ACC112 (cell line): Measurements from ENCODE around the gene PRKCE.

Experiments
- H2AFZ ChIP-seq: fragments of 200-600 bp; sonication (generic); one replicate; pipeline ENCODE4 v1.6.0; 2017; ENCODE audit warnings: antibody characterized with exemption, low read length; ENCODE audit not compliant: unreplicated experiment
- H3K27ac ChIP-seq: fragments of 200-600 bp; sonication (generic); 2 replicates; pipeline ENCODE4 v1.5.1; 2014; ENCODE audit warnings: low read depth, mild to moderate bottlenecking, antibody characterized with exemption, low read length, moderate library complexity
- H3K27me3 ChIP-seq: fragments of 200-600 bp; sonication (generic); 2 replicates; pipeline ENCODE4 v1.6.1; 2014; ENCODE audit warnings: mild to moderate bottlenecking, antibody characterized with exemption, low read length, moderate library complexity, mixed read lengths; ENCODE audit not compliant: insufficient read depth
- H3K36me3 ChIP-seq: fragments of 200-600 bp; sonication (generic); 2 replicates; pipeline ENCODE4 v1.6.1; 2016; ENCODE audit warnings: mild to moderate bottlenecking, antibody characterized with exemption, low read length, moderate library complexity, mixed read lengths; ENCODE audit not compliant: insufficient read depth
- H3K4me1 ChIP-seq: fragments of 200-600 bp; sonication (generic); one replicate; pipeline ENCODE4 v1.6.1; 2016; ENCODE audit warnings: low read length, mixed read lengths; ENCODE audit not compliant: insufficient read depth, unreplicated experiment, control insufficient read depth
- H3K4me3 ChIP-seq: fragments of 200-600 bp; sonication (generic); 2 replicates; pipeline ENCODE4 v1.5.1; 2014; ENCODE audit warnings: mild to moderate bottlenecking, low read depth, low read length
- H3K79me2 ChIP-seq: fragments of 200-600 bp; sonication (generic); one replicate; pipeline ENCODE4 v1.6.0; 2016; ENCODE audit warnings: low read length; ENCODE audit not compliant: control insufficient read depth, unreplicated experiment, insufficient read depth

Gene PRKCE

GRCh38 chr2:45793305-45793962 lies 142.0 kb downstream of the PRKCE start:
- peaks cover 4% of the 10 kb centered on the region for H3K79me2 ChIP-seq

GRCh38 chr2:45794134-45794617 lies 142.7 kb downstream of the PRKCE start:
- H3K27me3 ChIP-seq: no peaks in the 10 kb centered on the region
- H3K27ac ChIP-seq: no peak overlapping the region
- peaks cover 4% of the 10 kb centered on the region for H3K79me2 ChIP-seq
- no peaks in the 10 kb centered on the region for H3K36me3 ChIP-seq
- no peak overlapping the region for H3K4me3 ChIP-seq
- H3K4me1 ChIP-seq: no peaks in the 10 kb centered on the region
- no peak overlapping the region for H2AFZ ChIP-seq

More at GRCh38 chr2:45793305-45793962, 142.0 kb downstream of the PRKCE start:
- Histone ChIP-seq H3K4me1 (no peaks in the 10 kb centered on the region), H3K27ac (no peak overlapping the region), H3K36me3 (no peaks in the 10 kb centered on the region), H3K4me3 (no peak overlapping the region), H2AFZ (no peak overlapping the region), H3K27me3 (no peaks in the 10 kb centered on the region)

DNA sequence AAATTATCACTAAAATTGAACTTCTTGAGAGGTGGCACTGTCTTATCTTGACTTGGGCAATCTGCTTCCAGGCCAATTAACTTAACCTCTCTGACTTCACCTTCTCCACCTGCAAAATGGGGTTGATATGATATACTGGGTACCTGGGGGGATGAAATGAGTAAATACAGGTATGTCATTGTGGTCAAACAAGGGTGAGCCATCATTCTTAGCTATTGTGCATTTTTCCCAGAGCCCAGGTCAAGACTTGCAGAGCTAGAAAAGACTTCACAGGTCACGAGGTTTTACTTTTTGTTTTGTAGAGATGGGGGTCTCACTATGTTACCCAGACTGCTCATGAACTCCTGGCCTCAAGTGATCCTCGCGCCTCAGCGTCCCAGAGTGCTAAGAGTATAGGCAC lies 145.0 kb downstream of the PRKCE start:
- no peaks in the 10 kb centered on the region for H3K36me3 ChIP-seq
- H3K27ac ChIP-seq: no peak overlapping the region
- no peak overlapping the region for H3K4me3 ChIP-seq
- no peaks in the 10 kb centered on the region for H3K4me1 ChIP-seq
- no peaks in the 10 kb centered on the region for H3K27me3 ChIP-seq
- no peak overlapping the region for H2AFZ ChIP-seq
- H3K79me2 ChIP-seq: peaks cover 4% of the 10 kb centered on the region

DNA sequence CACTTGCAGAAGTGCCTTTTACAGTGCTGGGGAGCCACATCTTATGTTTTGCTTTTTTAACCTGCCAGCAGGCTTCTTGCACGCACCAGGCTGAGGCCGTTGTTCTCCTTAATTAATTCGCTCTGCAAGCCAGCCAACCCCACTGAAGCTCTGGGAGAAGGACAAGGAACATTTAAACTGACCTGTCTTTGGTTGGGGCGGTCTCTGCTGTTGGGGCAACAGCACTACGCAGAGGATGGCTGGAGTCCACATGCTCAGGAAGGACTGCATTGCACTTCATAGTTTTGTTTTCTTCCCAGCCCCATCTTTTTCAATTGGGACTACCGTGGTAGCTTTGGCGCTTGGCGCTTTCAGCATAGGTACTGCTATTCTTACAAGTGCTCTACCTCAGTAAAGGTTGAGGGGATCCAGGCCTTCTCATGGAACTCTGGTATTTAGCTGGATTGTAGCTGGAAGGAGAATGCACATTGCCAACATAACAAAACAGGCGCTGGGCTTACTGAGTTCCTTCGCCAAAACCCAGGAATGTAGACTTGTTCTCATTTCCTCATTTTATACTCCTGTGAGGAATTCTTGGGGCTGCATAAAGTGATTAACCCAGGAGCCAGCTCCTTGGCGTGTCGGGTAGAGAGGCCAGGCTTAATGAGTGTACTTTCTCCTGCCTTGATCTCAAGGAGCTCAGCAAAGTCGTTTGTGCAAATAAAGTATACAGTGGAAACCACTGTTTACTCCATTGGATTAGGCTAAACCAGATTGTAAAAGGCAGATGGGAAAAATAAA lies 146.2 kb downstream of the PRKCE start:
- no peak overlapping the region for H3K4me3 ChIP-seq
- no peak overlapping the region for H3K27ac ChIP-seq
- peaks cover 4% of the 10 kb centered on the region for H3K79me2 ChIP-seq
- H2AFZ ChIP-seq: no peak overlapping the region
- no peaks in the 10 kb centered on the region for H3K36me3 ChIP-seq
- no peaks in the 10 kb centered on the region for H3K4me1 ChIP-seq
- no peaks in the 10 kb centered on the region for H3K27me3 ChIP-seq

GRCh38 chr2:45799679-45800381 lies 148.4 kb downstream of the PRKCE start:
- no peaks in the 10 kb centered on the region for H3K36me3 ChIP-seq
- H3K79me2 ChIP-seq: peaks cover 7% of the 10 kb centered on the region
- no peak overlapping the region for H3K4me3 ChIP-seq
- no peaks in the 10 kb centered on the region for H3K27me3 ChIP-seq
- H3K27ac ChIP-seq: no peak overlapping the region
- H2AFZ ChIP-seq: no peak overlapping the region
- H3K4me1 ChIP-seq: no peaks in the 10 kb centered on the region

DNA sequence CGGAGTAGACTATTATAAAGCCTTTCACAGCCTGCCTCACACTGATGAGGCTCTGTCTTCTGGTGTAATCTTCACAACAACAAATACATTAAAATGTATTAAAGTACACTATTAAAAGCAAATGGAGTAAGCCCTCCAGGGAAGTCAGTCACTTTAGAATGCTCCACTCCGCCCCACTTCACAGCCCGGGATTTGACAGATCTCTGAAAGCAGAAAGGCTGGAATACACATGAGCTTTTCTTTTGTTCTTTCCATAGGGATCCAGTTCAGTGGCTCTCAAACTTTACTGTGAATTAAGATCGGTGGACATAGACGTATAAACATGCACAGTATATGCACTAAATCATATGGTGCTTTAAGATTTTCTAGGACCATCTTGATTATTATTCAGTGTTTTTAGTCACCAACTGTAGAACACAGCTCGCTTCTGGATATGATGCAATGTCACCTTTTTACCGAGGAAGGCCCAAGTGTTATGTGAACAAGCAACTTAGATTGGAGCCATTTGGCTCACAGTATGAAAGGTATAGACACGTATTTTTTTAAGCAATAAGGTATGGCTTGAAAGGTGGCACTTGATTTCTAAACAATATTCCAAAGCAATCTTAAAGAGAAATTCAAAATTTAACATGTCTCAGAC lies 151.1 kb downstream of the PRKCE start:
- H3K79me2 ChIP-seq: peaks cover 3% of the 10 kb centered on the region
- no peak overlapping the region for H3K4me3 ChIP-seq
- no peaks in the 10 kb centered on the region for H3K4me1 ChIP-seq
- H3K27me3 ChIP-seq: no peaks in the 10 kb centered on the region
- H3K27ac ChIP-seq: no peak overlapping the region
- H3K36me3 ChIP-seq: no peaks in the 10 kb centered on the region
- H2AFZ ChIP-seq: no peak overlapping the region

DNA sequence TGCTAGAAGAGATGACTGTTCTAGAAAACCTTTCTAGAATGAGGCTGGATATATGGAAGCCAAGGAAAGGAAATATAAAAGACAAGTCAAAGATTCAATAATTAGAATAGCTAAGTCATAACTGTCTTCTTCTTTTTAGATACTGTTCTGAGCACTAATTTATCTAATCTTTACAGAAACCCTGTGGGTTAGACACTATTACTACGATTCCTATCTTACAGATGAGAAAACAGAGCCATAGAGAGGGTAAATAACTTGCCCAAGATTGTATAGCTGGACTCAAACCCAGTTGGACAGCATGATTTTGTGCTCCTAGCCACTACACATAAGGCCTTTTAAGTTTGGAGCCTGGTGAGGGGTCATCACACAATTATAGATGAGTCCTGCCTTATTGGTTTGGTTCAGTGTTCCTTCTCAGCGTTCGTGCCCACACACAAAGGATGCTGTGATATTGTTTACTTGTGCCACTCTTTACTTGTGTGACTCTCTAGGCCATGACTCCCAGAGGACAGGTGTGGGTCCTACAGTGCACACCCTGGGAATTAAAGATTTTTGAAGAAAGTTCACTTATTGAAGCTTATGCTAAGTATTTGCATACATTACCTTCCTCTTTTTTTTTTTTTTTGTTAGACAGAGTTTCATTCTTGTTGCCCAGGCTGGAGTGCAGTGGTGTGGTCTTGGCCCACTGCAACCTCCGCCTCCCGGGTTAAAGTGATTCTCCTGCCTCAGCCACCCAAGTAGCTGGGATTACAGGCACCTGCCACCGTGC lies 153.7 kb downstream of the PRKCE start:
- Histone ChIP-seq H2AFZ (no peak overlapping the region), H3K4me1 (no peaks in the 10 kb centered on the region), H3K27ac (no peak overlapping the region), H3K4me3 (no peak overlapping the region), H3K36me3 (no peaks in the 10 kb centered on the region), H3K79me2 (peaks cover 3% of the 10 kb centered on the region), H3K27me3 (no peaks in the 10 kb centered on the region)

GRCh38 chr2:45806563-45807358 lies 155.3 kb downstream of the PRKCE start:
- Histone ChIP-seq H3K4me3 (no peak overlapping the region), H3K27ac (no peak overlapping the region), H2AFZ (no peak overlapping the region), H3K36me3 (no peaks in the 10 kb centered on the region), H3K79me2 (peaks cover 3% of the 10 kb centered on the region), H3K4me1 (peaks cover under 1% of the 10 kb centered on the region), H3K27me3 (no peaks in the 10 kb centered on the region)

GRCh38 chr2:45808294-45808800 lies 156.9 kb downstream of the PRKCE start:
- H3K4me3 ChIP-seq: no peak overlapping the region
- no peak overlapping the region for H3K27ac ChIP-seq
- peaks cover 15% of the 10 kb centered on the region for H3K4me1 ChIP-seq
- H3K79me2 ChIP-seq: peaks cover 1% of the 10 kb centered on the region
- no peaks in the 10 kb centered on the region for H3K27me3 ChIP-seq
- H3K36me3 ChIP-seq: no peaks in the 10 kb centered on the region
- H2AFZ ChIP-seq: no peak overlapping the region
